Type B pancreatic cell (in vitro differentiated cells): ENCODE results near the gene IPCEF1. TPM values are rescaled to one million over a fixed set of nuclear protein-coding genes. Genes with fewer than 3 reads are reported as not detected.

Experiments used
- DNase-seq: peaks from one replicate; pipeline ENCODE4 v3.0.0; 2021; ENCODE audit warnings: mixed read lengths; ENCODE audit not compliant: unreplicated experiment; ENCODE audit errors: extremely low spot score
- H3K27ac Mint-ChIP-seq: 2 replicates; pipeline ENCODE4 v1.8.0; 2021; ENCODE audit warnings: mild to moderate bottlenecking, mixed read lengths
- H3K27me3 Mint-ChIP-seq: 2 replicates; pipeline ENCODE4 v1.8.0; 2021; ENCODE audit warnings: mixed read lengths
- H3K36me3 Mint-ChIP-seq: 2 replicates; pipeline ENCODE4 v1.8.0; 2021; ENCODE audit warnings: mixed read lengths
- H3K4me1 Mint-ChIP-seq: one replicate; pipeline ENCODE4 v1.8.0; 2021; ENCODE audit warnings: mixed read lengths; ENCODE audit not compliant: unreplicated experiment
- H3K4me3 Mint-ChIP-seq: 2 replicates; pipeline ENCODE4 v1.8.0; 2021; ENCODE audit warnings: mild to moderate bottlenecking, mixed read lengths
- H3K9me3 Mint-ChIP-seq: 2 replicates; pipeline ENCODE4 v1.8.0; 2021; ENCODE audit warnings: mixed read lengths
- CTCF ChIP-seq: fragments of 200-600 bp; sonication (generic); conservative IDR thresholded peaks from 2 replicates; pipeline ENCODE4 v1.5.0; 2021; ENCODE audit warnings: antibody characterized with exemption, mild to moderate bottlenecking
- total RNA-seq: library from RNA; stranded (reverse); gene quantifications from 2 replicates; pipeline ENCODE4 v1.2.1, GENCODE V29; 2021; ENCODE audit warnings: low replicate concordance

IPCEF1 gene
- total RNA-seq, 1 donor from 2014 or later, result 1.0 TPM

- no peaks in the 10 kb centered on the region for H3K36me3 Mint-ChIP-seq
- no peak for TF ChIP-seq CTCF
- no peaks in the 10 kb centered on the region for H3K27me3 Mint-ChIP-seq
- H3K9me3 Mint-ChIP-seq, result no peaks in the 10 kb centered on the region
- no peak for DNase-seq
- H3K4me1 Mint-ChIP-seq, result peaks cover 11% of the 10 kb centered on the region
- H3K27ac Mint-ChIP-seq, result no peak overlapping the region
- H3K4me3 Mint-ChIP-seq, result no peak overlapping the region
Observed at GRCh38 chr6:154371281-154371680, 14.7 kb upstream of the IPCEF1 start.

DNA sequence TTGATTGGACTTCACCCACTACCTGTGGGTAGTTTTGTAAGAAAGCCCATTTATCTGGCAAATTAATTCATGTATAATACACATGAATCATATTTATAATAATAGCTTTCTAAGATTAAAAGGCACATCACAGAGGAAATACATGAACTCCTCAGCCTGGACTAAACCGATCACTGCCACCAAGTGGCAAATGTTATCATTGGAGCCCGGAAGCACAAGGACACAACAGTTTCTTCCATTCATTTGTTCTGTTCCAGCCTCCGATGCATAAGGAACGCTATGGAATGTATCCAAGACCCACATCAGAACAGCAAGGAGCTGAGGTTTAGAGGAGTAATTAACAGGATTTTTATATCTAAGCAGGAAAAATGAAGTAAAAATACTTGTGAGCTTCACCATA, 13.9 kb upstream of the IPCEF1 start:
- no peak overlapping the region for H3K4me3 Mint-ChIP-seq
- TF ChIP-seq CTCF, result peak; percentile 63
- H3K9me3 Mint-ChIP-seq, result no peaks in the 10 kb centered on the region
- no peak overlapping the region for H3K27ac Mint-ChIP-seq
- peaks cover 11% of the 10 kb centered on the region for H3K4me1 Mint-ChIP-seq
- H3K27me3 Mint-ChIP-seq, result no peaks in the 10 kb centered on the region
- no peak for DNase-seq
- H3K36me3 Mint-ChIP-seq, result no peaks in the 10 kb centered on the region

DNA sequence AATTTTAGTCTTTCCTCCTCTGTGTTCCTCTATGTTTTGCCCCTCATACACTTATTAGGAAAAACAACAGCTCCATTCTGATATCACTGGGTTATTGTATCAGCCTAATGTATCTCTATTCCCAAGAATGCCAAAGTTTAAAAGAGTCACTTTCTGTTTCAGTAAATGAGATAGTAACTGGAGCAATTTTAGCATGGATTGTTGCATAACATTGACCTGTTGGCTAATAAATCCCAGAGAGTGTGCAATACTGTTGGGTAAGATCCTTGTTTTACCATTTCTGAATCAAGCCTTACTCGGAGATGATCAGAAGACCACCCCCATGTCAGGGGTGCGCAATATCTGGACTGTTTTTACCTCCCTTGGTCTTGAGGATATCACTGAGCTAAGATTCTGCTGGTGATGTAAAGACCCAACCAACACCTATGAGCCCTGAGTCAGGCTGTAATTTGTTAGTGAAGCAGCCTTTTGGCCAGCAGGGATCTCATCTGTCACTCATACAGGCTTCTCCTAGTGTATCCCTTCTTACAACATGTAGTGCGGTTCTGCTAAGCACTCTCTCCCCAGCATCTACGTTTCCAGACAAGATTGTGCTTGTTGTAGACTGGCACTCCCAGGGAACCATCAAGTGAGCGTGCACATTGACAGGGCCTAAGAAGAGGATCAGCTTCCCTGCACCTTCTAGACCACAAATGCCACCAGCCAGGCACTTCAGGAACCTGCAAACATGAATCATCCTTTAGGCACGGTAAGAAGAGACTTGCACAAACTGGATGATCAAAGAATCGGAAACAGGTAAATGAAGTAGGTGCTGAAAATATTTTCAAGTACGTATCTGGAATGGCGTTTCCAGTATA, 11.5 kb upstream of the IPCEF1 start:
- H3K27me3 Mint-ChIP-seq, result no peaks in the 10 kb centered on the region
- H3K4me1 Mint-ChIP-seq, result peaks cover 19% of the 10 kb centered on the region
- TF ChIP-seq CTCF, result no peak
- no peaks in the 10 kb centered on the region for H3K9me3 Mint-ChIP-seq
- H3K4me3 Mint-ChIP-seq, result no peak overlapping the region
- H3K36me3 Mint-ChIP-seq, result no peaks in the 10 kb centered on the region
- DNase-seq, result no peak
- no peak overlapping the region for H3K27ac Mint-ChIP-seq

DNA sequence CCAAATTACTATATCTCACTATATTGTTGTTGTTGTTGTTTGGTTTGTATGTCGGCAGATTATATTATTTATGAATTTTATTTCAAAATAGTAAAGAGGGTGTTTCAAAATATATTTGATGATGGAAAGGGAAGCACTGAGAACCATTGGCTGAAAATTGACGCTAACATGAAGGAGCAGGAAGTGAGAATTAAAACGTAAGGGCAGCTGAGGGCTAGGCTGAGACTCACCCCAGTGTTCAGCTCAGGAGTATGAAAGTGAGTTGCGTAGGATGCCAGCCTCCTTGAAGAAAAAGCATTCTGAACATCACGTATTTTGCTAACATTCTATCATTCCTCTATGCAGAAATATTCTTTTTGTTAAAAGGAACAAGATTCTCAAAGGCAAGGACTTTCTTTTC, 10.7 kb upstream of the IPCEF1 start:
- Mint-ChIP-seq H3K27me3 (no peaks in the 10 kb centered on the region), H3K4me3 (no peak overlapping the region), H3K36me3 (no peaks in the 10 kb centered on the region), H3K9me3 (no peaks in the 10 kb centered on the region), H3K27ac (no peak overlapping the region), H3K4me1 (peaks cover 19% of the 10 kb centered on the region)
- DNase-seq, result no peak
- no peak for TF ChIP-seq CTCF

GRCh38 chr6:154363821-154364220, 7.2 kb upstream of the IPCEF1 start:
- TF ChIP-seq CTCF, result no peak
- H3K27ac Mint-ChIP-seq, result no peak overlapping the region
- no peak overlapping the region for H3K4me3 Mint-ChIP-seq
- H3K36me3 Mint-ChIP-seq, result no peaks in the 10 kb centered on the region
- H3K27me3 Mint-ChIP-seq, result no peaks in the 10 kb centered on the region
- peaks cover 4% of the 10 kb centered on the region for H3K9me3 Mint-ChIP-seq
- peaks cover 12% of the 10 kb centered on the region for H3K4me1 Mint-ChIP-seq
- no peak for DNase-seq
